Brain microvascular endothelial cell (primary cell): ENCODE results near the gene EPC2.

Source experiments
- DNase-seq: peaks from one replicate; pipeline ENCODE4 v3.0.0-alpha.2; 2020
- H3K27ac ChIP-seq: fragments of 250-450 bp; sonication (Bioruptor Pico); 2 replicates; pipeline ENCODE4 v1.5.1; 2020; ENCODE audit warnings: mild to moderate bottlenecking, moderate library complexity
- H3K27me3 ChIP-seq: fragments of 250-450 bp; sonication (Bioruptor Pico); replicated peaks from 2 replicates; pipeline ENCODE4 v1.5.1; 2020; ENCODE audit warnings: mild to moderate bottlenecking
- H3K36me3 ChIP-seq: fragments of 250-450 bp; sonication (Bioruptor Pico); replicated peaks from 2 replicates; pipeline ENCODE4 v1.5.1; 2020; ENCODE audit warnings: mild to moderate bottlenecking
- H3K4me3 ChIP-seq: 2 replicates; pipeline ENCODE4 v1.5.1; 2011; ENCODE audit warnings: low read depth, mild to moderate bottlenecking, control low read depth, low read length, moderate library complexity
- in situ Hi-C: cut with HindIII; loops from 2 replicates; pipeline ENCODE4 v1.10.0; 2017; ENCODE audit warnings: low sequenced_read_pairs, low pct_ligation_motif_present
- TF ChIP-seq, protein P1 (sequence below): IDR thresholded peaks from 2 replicates; pipeline ENCODE4 v1.5.1; 2011; ENCODE audit warnings: low read depth, mild to moderate bottlenecking, moderate library complexity, low read length, control low read depth, inconsistent platforms; ENCODE audit errors: missing control alignments

Gene EPC2

DNA sequence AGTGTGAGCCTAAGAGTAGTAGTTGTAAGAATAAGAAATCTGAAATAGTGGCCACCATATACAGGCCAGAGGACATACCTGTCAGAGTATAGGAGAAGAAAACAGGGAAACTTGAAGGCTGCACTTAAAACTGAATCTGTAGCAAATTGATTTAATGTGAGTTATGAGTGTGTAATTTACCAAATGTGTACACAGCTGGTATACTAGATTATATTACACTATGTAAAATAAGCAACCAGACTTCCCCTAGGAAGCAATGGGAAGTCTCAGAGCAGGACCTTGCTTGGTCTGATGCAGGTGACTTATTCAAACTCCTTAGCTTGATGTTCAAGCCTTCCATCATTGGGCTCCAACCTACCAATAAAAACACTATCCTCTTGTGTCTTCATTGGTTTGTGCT, 17.3 kb upstream of the EPC2 start:
- in situ Hi-C loops, result no loop called here

DNA sequence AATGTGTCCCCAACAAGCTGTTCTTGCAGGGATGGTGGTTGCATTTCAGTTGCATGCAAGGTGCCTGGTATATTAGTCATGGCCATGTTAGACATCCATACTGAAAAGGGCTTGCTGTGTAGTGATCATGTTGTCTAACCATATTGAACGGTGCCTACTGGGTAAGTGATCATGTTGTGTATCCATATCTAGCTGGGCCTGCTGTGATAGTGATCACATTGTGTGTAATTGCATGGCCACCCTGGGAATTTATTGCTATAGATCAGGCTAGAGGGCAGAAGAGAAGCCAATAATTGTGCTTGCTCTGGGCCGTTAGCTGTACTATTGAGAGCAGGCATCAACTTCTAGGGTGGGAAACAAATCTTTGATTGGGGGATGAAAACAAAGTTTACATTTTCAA, 9.8 kb upstream of the EPC2 start:
- H3K36me3 ChIP-seq, result no peaks in the 10 kb centered on the region
- DNase-seq, result no peak
- in situ Hi-C loops, result no loop called here
- H3K27me3 ChIP-seq, result no peaks in the 10 kb centered on the region
- TF ChIP-seq, protein P1, sequence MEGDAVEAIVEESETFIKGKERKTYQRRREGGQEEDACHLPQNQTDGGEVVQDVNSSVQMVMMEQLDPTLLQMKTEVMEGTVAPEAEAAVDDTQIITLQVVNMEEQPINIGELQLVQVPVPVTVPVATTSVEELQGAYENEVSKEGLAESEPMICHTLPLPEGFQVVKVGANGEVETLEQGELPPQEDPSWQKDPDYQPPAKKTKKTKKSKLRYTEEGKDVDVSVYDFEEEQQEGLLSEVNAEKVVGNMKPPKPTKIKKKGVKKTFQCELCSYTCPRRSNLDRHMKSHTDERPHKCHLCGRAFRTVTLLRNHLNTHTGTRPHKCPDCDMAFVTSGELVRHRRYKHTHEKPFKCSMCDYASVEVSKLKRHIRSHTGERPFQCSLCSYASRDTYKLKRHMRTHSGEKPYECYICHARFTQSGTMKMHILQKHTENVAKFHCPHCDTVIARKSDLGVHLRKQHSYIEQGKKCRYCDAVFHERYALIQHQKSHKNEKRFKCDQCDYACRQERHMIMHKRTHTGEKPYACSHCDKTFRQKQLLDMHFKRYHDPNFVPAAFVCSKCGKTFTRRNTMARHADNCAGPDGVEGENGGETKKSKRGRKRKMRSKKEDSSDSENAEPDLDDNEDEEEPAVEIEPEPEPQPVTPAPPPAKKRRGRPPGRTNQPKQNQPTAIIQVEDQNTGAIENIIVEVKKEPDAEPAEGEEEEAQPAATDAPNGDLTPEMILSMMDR, result no peak
- no peak overlapping the region for H3K27ac ChIP-seq
- no peak overlapping the region for H3K4me3 ChIP-seq

More for the DNA sequence above, 17.3 kb upstream of the EPC2 start:
- H3K27me3 ChIP-seq, result no peaks in the 10 kb centered on the region
- no peaks in the 10 kb centered on the region for H3K36me3 ChIP-seq
- no peak overlapping the region for H3K27ac ChIP-seq
- TF ChIP-seq, protein P1, result no peak
- no peak for DNase-seq
- H3K4me3 ChIP-seq, result no peak overlapping the region

DNA sequence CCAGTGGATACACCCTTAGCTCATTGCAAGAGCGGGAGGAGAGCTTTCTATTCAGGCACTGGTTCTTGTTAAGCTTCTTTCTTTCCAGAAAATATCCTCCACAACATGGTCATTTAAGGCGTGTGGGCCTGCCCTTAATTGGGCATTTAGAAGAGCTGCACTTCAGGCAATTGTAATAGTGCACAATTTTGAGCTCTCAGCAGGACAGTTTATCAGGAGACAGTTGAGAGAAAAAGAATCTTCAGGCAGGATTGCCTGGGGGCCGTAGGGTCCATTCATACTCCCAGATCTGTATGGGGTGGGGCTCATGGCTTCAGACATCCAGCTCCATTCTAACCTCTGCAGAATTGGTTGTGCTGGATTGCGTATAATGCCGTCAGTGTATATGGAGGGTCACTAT, 6.0 kb upstream of the EPC2 start:
- Histone ChIP-seq H3K27me3 (no peaks in the 10 kb centered on the region), H3K4me3 (no peak overlapping the region), H3K27ac (no peak overlapping the region), H3K36me3 (no peaks in the 10 kb centered on the region)
- DNase-seq, result no peak
- TF ChIP-seq, protein P1, result no peak
- in situ Hi-C loops, result no loop called here

DNA sequence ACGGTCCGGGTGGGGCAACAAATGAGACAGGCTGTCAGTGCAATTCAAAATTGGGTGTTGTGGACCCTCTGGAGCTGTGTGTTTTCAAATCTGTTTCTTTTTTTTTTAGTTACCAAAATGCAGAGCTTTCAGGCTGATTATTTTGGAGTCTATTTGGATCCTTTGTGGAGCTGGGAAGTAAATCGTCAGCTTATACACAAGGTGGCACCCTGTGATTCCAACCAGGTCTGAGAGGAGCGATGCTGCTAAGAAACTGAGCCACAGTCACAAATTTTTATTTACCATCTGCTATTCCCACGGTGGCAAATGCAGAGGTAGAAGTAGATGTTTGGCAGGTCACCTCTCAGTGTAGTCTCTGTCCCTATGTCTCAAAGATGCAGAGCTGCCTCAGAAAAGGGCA, 3.8 kb upstream of the EPC2 start:
- H3K4me3 ChIP-seq, result no peak overlapping the region
- no peak overlapping the region for H3K27ac ChIP-seq
- no peak for DNase-seq
- in situ Hi-C loops, result no loop called here
- H3K36me3 ChIP-seq, result no peaks in the 10 kb centered on the region
- no peaks in the 10 kb centered on the region for H3K27me3 ChIP-seq
- TF ChIP-seq, protein P1, result peak; percentile 31

DNA sequence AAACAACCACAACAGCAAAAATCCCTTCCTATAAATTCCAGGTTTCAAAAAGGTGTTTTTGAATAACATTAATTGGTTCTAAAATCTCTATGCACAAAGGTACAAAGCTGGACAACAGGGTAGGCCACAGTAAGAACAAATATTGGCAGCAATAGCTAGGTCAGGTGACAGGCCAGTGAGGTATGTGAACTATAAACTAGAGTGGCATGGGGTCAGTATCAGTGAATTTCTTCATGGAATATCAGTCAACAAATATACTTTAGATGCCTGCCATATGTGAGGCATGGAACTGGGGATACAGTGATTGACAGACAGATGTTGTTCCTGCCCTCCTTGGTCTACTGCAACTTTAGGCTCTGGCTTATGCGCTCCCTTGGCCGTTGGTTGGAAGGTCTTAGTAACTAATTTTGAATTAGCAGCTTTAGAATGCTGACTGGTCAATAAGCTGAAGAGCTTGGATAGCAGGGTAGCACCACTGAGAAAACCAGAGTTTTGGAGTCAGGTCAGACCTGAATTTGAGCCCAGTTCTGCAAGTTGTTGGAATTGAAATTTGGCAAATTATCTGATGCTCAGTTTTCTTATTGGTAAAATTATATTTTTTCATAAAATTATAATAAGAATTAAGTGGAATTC, 2.3 kb upstream of the EPC2 start:
- Histone ChIP-seq H3K27me3 (no peaks in the 10 kb centered on the region), H3K4me3 (no peak overlapping the region), H3K36me3 (no peaks in the 10 kb centered on the region), H3K27ac (no peak overlapping the region)
- in situ Hi-C loops, result no loop called here
- no peak for DNase-seq
- TF ChIP-seq, protein P1, result no peak

DNA sequence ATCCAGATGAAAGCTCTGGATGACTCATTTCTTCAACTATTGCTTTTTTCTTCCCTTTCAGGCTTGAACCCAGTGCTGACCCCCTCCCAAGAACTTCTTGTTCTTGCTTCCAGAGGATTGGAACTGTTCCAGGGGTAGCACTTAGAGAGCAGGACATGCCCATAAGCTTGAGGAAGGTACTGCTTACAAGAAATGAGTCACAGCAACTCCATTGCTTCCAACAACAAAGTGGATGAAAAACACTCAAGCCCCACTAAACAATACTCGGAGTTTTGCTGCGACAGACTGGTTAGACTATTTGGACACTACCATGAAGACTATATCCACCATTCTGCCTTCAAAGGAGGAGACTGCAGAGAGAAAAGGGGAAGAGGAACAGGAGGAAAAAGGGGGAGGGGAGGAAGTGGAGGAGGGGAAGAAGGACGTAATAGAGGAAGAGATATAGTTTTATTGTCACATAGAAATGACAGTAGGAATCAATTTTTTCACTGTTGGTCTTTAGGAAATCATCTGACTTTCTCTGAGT, 1.6 kb upstream of the EPC2 start:
- in situ Hi-C loops, result no loop called here
- no peak overlapping the region for H3K27ac ChIP-seq
- H3K27me3 ChIP-seq, result no peaks in the 10 kb centered on the region
- H3K4me3 ChIP-seq, result no peak overlapping the region
- no peaks in the 10 kb centered on the region for H3K36me3 ChIP-seq
- TF ChIP-seq, protein P1, result no peak
- peak; percentile 34 for DNase-seq
